Measurements from ENCODE around the gene TMC7. TPM values are rescaled to one million over a fixed set of nuclear protein-coding genes. Genes with fewer than 3 reads are reported as not detected.

The TMC7 gene
- total RNA-seq, 1 experiment from 2014 or later, result 4.3 TPM

DNA sequence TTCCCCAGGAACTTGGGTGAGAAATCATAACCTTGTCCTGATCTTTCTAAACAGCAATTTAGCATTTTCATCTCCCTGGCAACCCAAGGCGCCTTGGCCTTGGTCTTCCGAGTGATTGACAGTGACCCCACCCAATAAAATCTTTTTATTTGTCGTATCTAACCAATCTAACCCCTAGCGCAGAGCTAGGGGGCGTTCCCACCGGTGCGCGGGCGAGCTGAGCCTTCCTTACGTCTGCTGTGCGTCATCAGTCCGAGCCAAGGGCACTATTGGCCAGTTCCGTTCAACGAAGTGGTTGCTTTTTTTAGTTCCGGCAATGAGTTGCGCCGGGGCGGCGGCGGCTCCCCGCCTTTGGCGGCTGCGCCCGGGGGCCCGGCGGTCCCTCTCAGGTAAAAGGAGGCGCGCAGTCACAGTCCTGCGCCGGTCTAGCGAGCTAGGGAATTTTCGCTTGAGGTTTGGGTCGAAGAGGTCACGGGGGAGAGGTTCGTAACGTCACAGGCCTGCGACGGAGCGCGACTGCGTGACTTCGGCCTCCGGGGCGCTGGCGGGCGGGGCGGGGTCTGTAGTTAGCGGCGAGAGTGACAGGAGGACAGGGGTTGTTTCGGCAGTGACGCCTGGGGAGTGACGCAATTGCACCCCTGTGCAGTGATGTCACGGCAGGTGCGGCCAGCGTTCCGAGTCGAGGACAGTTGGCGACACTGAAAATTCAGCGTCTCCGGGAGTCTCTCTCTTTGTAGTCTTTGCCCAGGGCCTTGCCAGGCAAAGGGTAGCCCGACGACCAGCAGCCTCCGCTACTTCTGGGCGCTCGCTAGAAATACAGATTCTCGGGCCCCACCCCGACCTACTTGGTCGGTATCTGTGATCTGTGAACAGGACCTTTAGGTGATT lies 83.9 kb downstream of the TMC7 start, which contains the start of gene COQ7:
COQ7 (plus strand) TSS at position 266 of the 888 bp plus-strand sequence; CDS start at position 317, 51 bp downstream.
- intact Hi-C loops (cut with micrococcal nuclease; ENCODE audit: unreplicated experiment), result loop anchor here (1.0 to 5.0 kb wide), 5 partner anchors 59 to 265 kb away; partner anchors contain the start of genes ARL6IP1, SMG1 and TMC7
- Histone ChIP-seq H3K9me2 (ENCODE audit: insufficient read depth) (no peaks in the 10 kb centered on the region), H2AFZ (peak within 1 kb of the TSS; percentile 87), H3K4me3 (peak within 1 kb of the TSS; percentile 88), H3K36me3 (ENCODE audit: low read depth) (no peaks in the 10 kb centered on the region), H4K20me1 (ENCODE audit: insufficient read depth) (no peaks in the 10 kb centered on the region), H3K79me2 (ENCODE audit: low read depth) (peaks cover 15% of the 10 kb centered on the region), H3K27me3 (ENCODE audit: insufficient read depth, low read depth) (no peaks in the 10 kb centered on the region), H3K9me3 (ENCODE audit: insufficient read depth, low read depth) (no peaks in the 10 kb centered on the region), H3K4me1 (replicated peaks; ENCODE audit: insufficient read depth) (peaks cover 9% of the 10 kb centered on the region; the same call in 1 of the 2 replicates), H3F3A (ENCODE audit: insufficient read depth, low read depth) (no peaks in the 10 kb centered on the region; the same call in 1 of the 2 replicates), H3K27ac (peak within 1 kb of the TSS; percentile 97), H3K4me2 (peak within 1 kb of the TSS; percentile 83)
- DNase-seq, result peak; percentile 98
- CTCF ChIA-PET, result interaction anchor here (0.7 to 0.8 kb wide), 2 partner anchors 59 to 99 kb away, joined by 3 to 9 read pairs; no protein-coding TSS in a partner anchor
- TF ChIP-seq EZH2 (IDR thresholded peaks at IDR 0.05; ENCODE audit: low read depth) (no peak), CTCF (conservative IDR thresholded peaks at IDR 0.05) (0 out of 2 replicates have a peak, but pooled peaks have one; percentile 25)
- BruUV-seq (replicated peaks), result no TSS peak
- POLR2A ChIA-PET (ENCODE audit: unreplicated experiment), result interaction anchor here (0.6 to 1.2 kb wide), 9 partner anchors 10 to 528 kb away, joined by 3 to 6 read pairs (median 3); no protein-coding TSS in a partner anchor

DNA sequence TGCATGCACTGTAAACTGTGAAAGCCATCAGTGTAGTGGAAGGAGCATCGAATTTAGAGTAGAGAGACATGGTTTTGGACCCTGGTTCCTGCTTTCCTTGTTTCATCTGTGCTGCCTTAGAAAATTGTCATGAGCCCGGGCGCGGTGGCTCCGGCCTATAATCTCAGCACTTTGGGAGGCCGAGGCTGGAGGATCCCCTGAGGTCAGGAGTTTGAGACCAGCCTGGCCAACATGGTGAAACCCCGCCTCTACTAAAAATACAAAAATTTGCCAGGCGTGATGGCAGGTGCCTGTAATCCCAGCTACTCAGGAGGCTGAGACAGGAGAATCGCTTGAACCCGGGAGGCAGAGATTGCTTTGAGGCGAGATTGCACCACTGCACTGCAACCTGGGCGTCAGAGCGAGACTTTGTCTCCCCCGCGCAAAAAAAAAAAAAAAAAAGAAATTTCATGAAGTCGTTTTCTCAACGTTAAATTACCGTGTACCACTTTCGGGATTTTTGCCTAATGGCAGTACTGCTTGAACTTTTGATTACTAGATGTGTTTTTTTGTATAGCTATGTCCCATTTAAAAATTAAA lies 84.6 kb downstream of the TMC7 start:
- Histone ChIP-seq H3K36me3 (ENCODE audit: low read depth) (no peaks in the 10 kb centered on the region), H3K4me1 (replicated peaks; ENCODE audit: insufficient read depth) (peaks cover 9% of the 10 kb centered on the region; the same call in 1 of the 2 replicates), H3K9me2 (ENCODE audit: insufficient read depth) (no peaks in the 10 kb centered on the region), H3K4me3 (peak overlapping the region; percentile 88), H3K79me2 (ENCODE audit: low read depth) (peaks cover 15% of the 10 kb centered on the region), H2AFZ (peak overlapping the region; percentile 87), H3K27ac (peak overlapping the region; percentile 97), H3K27me3 (ENCODE audit: insufficient read depth, low read depth) (no peaks in the 10 kb centered on the region), H3F3A (ENCODE audit: insufficient read depth, low read depth) (no peaks in the 10 kb centered on the region; the same call in 1 of the 2 replicates), H4K20me1 (ENCODE audit: insufficient read depth) (no peaks in the 10 kb centered on the region), H3K4me2 (peak overlapping the region; percentile 83), H3K9me3 (ENCODE audit: insufficient read depth, low read depth) (no peaks in the 10 kb centered on the region)
- BruUV-seq (replicated peaks), result TSS peak; percentile 68
- ChIA-PET POLR2A (ENCODE audit: unreplicated experiment) (no interaction called here), CTCF (interaction anchor here (0.8 kb wide), 1 partner anchor 85 kb away, joined by 3 read pairs; the partner anchor contains the start of gene TMC7)
- TF ChIP-seq EZH2 (IDR thresholded peaks at IDR 0.05; ENCODE audit: low read depth) (no peak), CTCF (conservative IDR thresholded peaks at IDR 0.05) (no peak)
- intact Hi-C loops (cut with micrococcal nuclease; ENCODE audit: unreplicated experiment), result loop anchor here (5.0 kb wide), 2 partner anchors 71 to 266 kb away; partner anchors contain the start of gene ARL6IP1
- DNase-seq, result no peak

Measured in PC-9 (cell line).